Measurements from ENCODE around the gene SARS2. TPM values are rescaled to one million over a fixed set of nuclear protein-coding genes. Genes with fewer than 3 reads are reported as not detected.

Gene SARS2
- total RNA-seq, 2 experiments from 2014 or later, result 35.6 to 40.7 TPM

- POLR2A ChIA-PET, result interaction anchor here (0.7 to 1.1 kb wide), 2 partner anchors 503 to 553 kb away, joined by 3 to 4 read pairs; partner anchors contain the start of gene FAM98C
- Mint-ChIP-seq H3K27me3 (no peaks in the 10 kb centered on the region), H3K4me3 (no peak overlapping the region), H3K36me3 (peaks cover 42% of the 10 kb centered on the region), H3K4me1 (peaks cover 24% of the 10 kb centered on the region), H3K27ac (no peak overlapping the region), H3K9me3 (no peaks in the 10 kb centered on the region)
- ATAC-seq (ENCODE audit: low read depth) (no peak), DNase-seq (no peak)
These were observed 24.9 kb downstream of the SARS2 start for GRCh38 chr19:38905620-38906019.

GRCh38 chr19:38904581-38905539 is 25.7 kb downstream of the SARS2 start:
- no peaks in the 10 kb centered on the region for H3K9me3 Mint-ChIP-seq
- POLR2A ChIA-PET, result interaction anchor here (1.1 kb wide), 1 partner anchor 502 kb away, joined by 3 read pairs; the partner anchor contains the start of gene FAM98C
- ATAC-seq (ENCODE audit: low read depth), result no peak
- no peak overlapping the region for H3K27ac Mint-ChIP-seq
- H3K36me3 Mint-ChIP-seq, result peaks cover 42% of the 10 kb centered on the region
- no peaks in the 10 kb centered on the region for H3K27me3 Mint-ChIP-seq
- no peak overlapping the region for H3K4me3 Mint-ChIP-seq
- DNase-seq, result no peak
- H3K4me1 Mint-ChIP-seq, result peaks cover 24% of the 10 kb centered on the region

- peak overlapping the region; percentile 51 for H3K4me3 Mint-ChIP-seq
- POLR2A ChIA-PET, result interaction anchor here (2.5 kb wide), 1 partner anchor 29 kb away, joined by 13 read pairs; the partner anchor contains the start of genes MRPS12 and SARS2
- H3K36me3 Mint-ChIP-seq, result peaks cover 25% of the 10 kb centered on the region
- H3K4me1 Mint-ChIP-seq, result peaks cover 33% of the 10 kb centered on the region
- DNase-seq, result no peak
- H3K27me3 Mint-ChIP-seq, result no peaks in the 10 kb centered on the region
- H3K9me3 Mint-ChIP-seq, result no peaks in the 10 kb centered on the region
- ATAC-seq (ENCODE audit: low read depth), result no peak
- H3K27ac Mint-ChIP-seq, result no peak overlapping the region
These were observed 28.9 kb downstream of the SARS2 start for GRCh38 chr19:38901683-38902082.

GRCh38 chr19:38900743-38901190 is 29.8 kb downstream of the SARS2 start:
- Mint-ChIP-seq H3K9me3 (no peaks in the 10 kb centered on the region), H3K4me1 (peaks cover 33% of the 10 kb centered on the region), H3K4me3 (peak overlapping the region; percentile 96), H3K27ac (peak overlapping the region; percentile 1), H3K27me3 (no peaks in the 10 kb centered on the region), H3K36me3 (peaks cover 23% of the 10 kb centered on the region)
- POLR2A ChIA-PET, result interaction anchor here (0.8 to 2.5 kb wide), 9 partner anchors 22 to 282 kb away, joined by 3 to 13 read pairs (median 5); partner anchors contain the start of genes ECH1, EIF3K, MAP4K1 and MRPS12
- no peak for DNase-seq
- no peak for ATAC-seq (ENCODE audit: low read depth)

DNA sequence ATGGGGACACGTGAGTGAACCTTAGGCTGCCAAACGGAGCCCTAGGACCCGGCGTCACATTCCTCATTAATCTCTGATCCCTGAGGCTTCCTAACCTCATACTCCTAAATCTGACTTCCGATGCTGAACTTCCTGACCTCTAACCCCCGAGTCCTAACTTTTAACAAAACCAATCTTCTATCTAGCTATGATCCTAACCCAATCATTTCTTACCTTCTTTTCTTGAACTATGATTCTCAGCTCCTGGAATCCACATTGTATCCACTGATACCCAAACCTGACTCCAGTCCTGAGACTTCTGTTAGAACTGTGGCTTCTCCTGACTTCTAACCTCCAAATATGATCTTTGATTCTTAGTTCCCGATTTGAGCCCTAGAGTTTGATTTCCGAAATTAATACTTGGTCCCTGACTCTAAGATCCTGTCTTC is 30.3 kb downstream of the SARS2 start:
- ATAC-seq (ENCODE audit: low read depth) (no peak), DNase-seq (no peak)
- peak overlapping the region; percentile 85 for H3K27ac Mint-ChIP-seq
- peak overlapping the region; percentile 96 for H3K4me3 Mint-ChIP-seq
- peaks cover 20% of the 10 kb centered on the region for H3K36me3 Mint-ChIP-seq
- no peaks in the 10 kb centered on the region for H3K27me3 Mint-ChIP-seq
- no peaks in the 10 kb centered on the region for H3K9me3 Mint-ChIP-seq
- peaks cover 33% of the 10 kb centered on the region for H3K4me1 Mint-ChIP-seq
- POLR2A ChIA-PET, result interaction anchor here (0.6 to 2.5 kb wide), 14 partner anchors 22 to 526 kb away, joined by 3 to 13 read pairs (median 4); partner anchors contain the start of genes ECH1, EIF3K, FAM98C and MAP4K1

GRCh38 chr19:38899447-38900201 is 30.9 kb downstream of the SARS2 start, which contains the start of the genes NFKBIB and SIRT2:
TSS of gene NFKBIB (plus strand) at chr19:38899969. CDS start at chr19:38900033, 64 bp downstream.
TSS of gene SIRT2 (minus strand) at chr19:38899618. CDS start at chr19:38899521, 97 bp downstream.
- POLR2A ChIA-PET, result interaction anchor here (0.6 to 2.5 kb wide), 12 partner anchors 21 to 525 kb away, joined by 3 to 13 read pairs (median 5); partner anchors contain the start of genes ECH1, EIF3K, FAM98C and MAP4K1
- Mint-ChIP-seq H3K27ac (peak within 1 kb of the TSS; percentile 96), H3K36me3 (peaks cover 18% of the 10 kb centered on the region), H3K4me1 (peaks cover 32% of the 10 kb centered on the region), H3K4me3 (peak within 1 kb of the TSS; percentile 96), H3K9me3 (no peaks in the 10 kb centered on the region), H3K27me3 (no peaks in the 10 kb centered on the region)
- DNase-seq (peak; percentile 94), ATAC-seq (ENCODE audit: low read depth) (peak; percentile 93)

GRCh38 chr19:38898788-38899446 is 31.6 kb downstream of the SARS2 start:
- ATAC-seq (ENCODE audit: low read depth), result peak; percentile 0
- peak overlapping the region; percentile 96 for H3K4me3 Mint-ChIP-seq
- peaks cover 11% of the 10 kb centered on the region for H3K36me3 Mint-ChIP-seq
- no peak for DNase-seq
- H3K9me3 Mint-ChIP-seq, result no peaks in the 10 kb centered on the region
- H3K4me1 Mint-ChIP-seq, result peaks cover 28% of the 10 kb centered on the region
- H3K27ac Mint-ChIP-seq, result peak overlapping the region; percentile 96
- POLR2A ChIA-PET, result interaction anchor here (1.0 to 1.2 kb wide), 2 partner anchors 19 to 20 kb away, joined by 3 to 4 read pairs; no protein-coding TSS in a partner anchor
- H3K27me3 Mint-ChIP-seq, result no peaks in the 10 kb centered on the region

DNA sequence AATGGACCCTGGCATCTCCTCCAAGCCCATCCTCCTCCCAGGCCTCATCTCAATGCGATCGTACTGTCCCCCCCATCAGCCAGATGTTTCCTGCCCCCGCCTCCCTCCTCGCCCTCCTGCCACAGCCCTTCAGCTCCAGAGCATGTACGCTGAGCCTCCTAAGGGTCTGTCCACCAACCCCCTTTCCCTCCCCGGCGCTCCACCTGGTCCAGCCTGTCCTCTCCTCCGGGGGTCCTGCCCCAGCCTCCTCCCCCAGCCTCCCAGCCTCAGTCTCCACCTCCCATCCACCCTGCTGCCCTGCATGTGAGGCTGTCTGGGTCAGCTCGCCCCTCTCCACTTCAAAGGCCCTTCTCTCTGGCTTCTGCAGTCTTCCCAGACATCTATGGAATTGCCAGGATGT is 35.6 kb downstream of the SARS2 start:
- H3K27ac Mint-ChIP-seq, result peak overlapping the region; percentile 2
- no peaks in the 10 kb centered on the region for H3K9me3 Mint-ChIP-seq
- H3K4me3 Mint-ChIP-seq, result no peak overlapping the region
- DNase-seq (no peak), ATAC-seq (ENCODE audit: low read depth) (no peak)
- peaks cover 15% of the 10 kb centered on the region for H3K4me1 Mint-ChIP-seq
- no peaks in the 10 kb centered on the region for H3K27me3 Mint-ChIP-seq
- peaks cover 5% of the 10 kb centered on the region for H3K36me3 Mint-ChIP-seq
- POLR2A ChIA-PET, result no interaction called here

DNA sequence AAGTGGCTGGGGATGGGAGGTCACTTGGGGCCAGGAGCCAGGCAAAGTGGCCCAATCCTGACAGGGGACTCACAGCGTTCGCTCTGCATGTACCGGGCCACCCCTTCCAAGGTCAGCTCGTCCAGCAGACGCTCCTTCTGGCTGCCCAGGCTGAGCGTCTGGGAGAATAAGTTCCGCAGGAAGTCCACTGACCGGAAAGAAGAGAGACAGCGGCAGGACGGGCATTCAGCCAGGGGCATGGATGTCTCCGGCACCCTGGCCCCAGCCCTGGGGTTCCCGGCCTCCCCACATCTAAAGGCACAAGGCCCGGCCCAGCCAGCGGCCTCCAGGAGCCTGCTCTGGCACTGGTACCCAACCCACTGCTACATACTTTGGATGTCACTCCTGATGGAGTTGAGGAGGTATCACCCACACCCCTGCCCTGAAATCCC is 37.2 kb downstream of the SARS2 start:
- H3K27ac Mint-ChIP-seq, result no peak overlapping the region
- H3K27me3 Mint-ChIP-seq, result no peaks in the 10 kb centered on the region

DNA sequence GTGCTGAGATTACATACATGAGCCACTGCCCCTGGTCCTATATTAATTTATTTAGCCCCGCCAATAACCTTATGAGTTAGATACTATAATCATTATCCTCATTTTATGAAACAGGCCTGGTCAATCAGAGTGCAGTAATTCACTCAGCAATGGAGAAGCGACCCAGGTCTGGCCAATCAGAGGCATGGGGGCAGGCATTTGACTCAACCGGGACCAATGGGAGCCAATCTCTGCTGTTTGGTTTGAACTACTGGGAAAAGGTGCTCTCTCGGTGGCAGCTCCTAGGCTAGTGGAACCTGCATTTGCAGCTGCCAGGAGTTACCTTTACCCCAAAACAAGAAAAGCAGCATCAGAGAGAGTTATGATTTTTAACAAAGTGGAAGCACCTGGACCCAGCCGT is 37.7 kb downstream of the SARS2 start:
- Mint-ChIP-seq H3K4me1 (peaks cover 7% of the 10 kb centered on the region), H3K27me3 (no peaks in the 10 kb centered on the region), H3K27ac (no peak overlapping the region), H3K36me3 (peaks cover 2% of the 10 kb centered on the region), H3K4me3 (no peak overlapping the region), H3K9me3 (no peaks in the 10 kb centered on the region)
- POLR2A ChIA-PET, result interaction anchor here (0.6 to 1.1 kb wide), 2 partner anchors 15 to 505 kb away, joined by 3 read pairs; partner anchors contain the start of genes GGN and RINL
- ATAC-seq (ENCODE audit: low read depth), result no peak
- DNase-seq, result no peak

More for the DNA sequence above, 37.2 kb downstream of the SARS2 start:
- Mint-ChIP-seq H3K9me3 (no peaks in the 10 kb centered on the region), H3K4me3 (no peak overlapping the region), H3K4me1 (peaks cover 9% of the 10 kb centered on the region), H3K36me3 (peaks cover 2% of the 10 kb centered on the region)
- POLR2A ChIA-PET, result interaction anchor here (0.6 to 1.2 kb wide), 2 partner anchors 15 to 505 kb away, joined by 3 to 5 read pairs; partner anchors contain the start of genes GGN and RINL
- DNase-seq (no peak), ATAC-seq (ENCODE audit: low read depth) (no peak)

GRCh38 chr19:38891771-38892170 is 38.8 kb downstream of the SARS2 start:
- Mint-ChIP-seq H3K36me3 (peaks cover 2% of the 10 kb centered on the region), H3K4me1 (no peaks in the 10 kb centered on the region), H3K27me3 (no peaks in the 10 kb centered on the region), H3K27ac (no peak overlapping the region), H3K9me3 (no peaks in the 10 kb centered on the region), H3K4me3 (no peak overlapping the region)
- POLR2A ChIA-PET, result interaction anchor here (1.1 kb wide), 1 partner anchor 14 kb away, joined by 3 read pairs; the partner anchor contains the start of gene RINL
- DNase-seq (no peak), ATAC-seq (ENCODE audit: low read depth) (no peak)

GRCh38 chr19:38890686-38891085 is 39.9 kb downstream of the SARS2 start:
- no peaks in the 10 kb centered on the region for H3K27me3 Mint-ChIP-seq
- no peak for ATAC-seq (ENCODE audit: low read depth)
- no peaks in the 10 kb centered on the region for H3K9me3 Mint-ChIP-seq
- no peaks in the 10 kb centered on the region for H3K4me1 Mint-ChIP-seq
- no peak overlapping the region for H3K27ac Mint-ChIP-seq
- POLR2A ChIA-PET, result no interaction called here
- DNase-seq, result no peak
- H3K4me3 Mint-ChIP-seq, result no peak overlapping the region
- peaks cover 2% of the 10 kb centered on the region for H3K36me3 Mint-ChIP-seq

Measured in activated naive CD8-positive, alpha-beta T cell treated with anti-CD3 and anti-CD28 coated beads, Interleukin-2, amount 10 ng/mL, durations not matched to agents 7 days and 5 days (primary cell).